HepG2 (cell line): ENCODE results near the gene RNPEPL1. TPM values are rescaled to one million over a fixed set of nuclear protein-coding genes. Genes with fewer than 3 reads are reported as not detected.

ENCODE experiments used
- ATF1 ChIP-seq: IDR thresholded peaks from 2 replicates; pipeline ENCODE4 v1.6.1; 2016; ENCODE audit warnings: mild to moderate bottlenecking, control low read depth
- FOSL2 ChIP-seq: sonication (generic); formaldehyde crosslinking; IDR thresholded peaks from 2 replicates; pipeline ENCODE4 v1.4.0; 2020; ENCODE audit warnings: missing genetic modification reagents
- GZF1 ChIP-seq: sonication (generic); formaldehyde crosslinking; IDR thresholded peaks from 2 replicates; pipeline ENCODE4 v1.5.1; 2020; ENCODE audit warnings: mild to moderate bottlenecking, missing genetic modification reagents
- HOXA7 ChIP-seq: sonication (generic); formaldehyde crosslinking; IDR thresholded peaks from 2 replicates; pipeline ENCODE4 v1.8.1; 2022; ENCODE audit warnings: mild to moderate bottlenecking, missing genetic modification reagents, moderate library complexity
- MED13 ChIP-seq: sonication (generic); formaldehyde crosslinking; IDR thresholded peaks from 2 replicates; pipeline ENCODE4 v1.5.0; 2020; ENCODE audit warnings: missing genetic modification reagents
- MEIS2 ChIP-seq: sonication (generic); formaldehyde crosslinking; IDR thresholded peaks from 2 replicates; pipeline ENCODE4 v1.9.0; 2021; ENCODE audit warnings: mild to moderate bottlenecking, missing genetic modification reagents
- NFATC3 ChIP-seq: sonication (generic); formaldehyde crosslinking; IDR thresholded peaks from 2 replicates; pipeline ENCODE4 v1.5.1; 2020; ENCODE audit warnings: mild to moderate bottlenecking, missing genetic modification reagents
- NR2F2 ChIP-seq: IDR thresholded peaks from 2 replicates; pipeline ENCODE4 v1.6.1; 2012; ENCODE audit warnings: low read depth, inconsistent platforms, borderline replicate concordance
- NR2F6 ChIP-seq, 2 experiments: IDR thresholded peaks; 2 replicates each; pipeline ENCODE4 v1.6.1; 2016; ENCODE audit warnings: antibody characterized with exemption in 1 of 2, mild to moderate bottlenecking in 1 of 2
- REPIN1 ChIP-seq: sonication (generic); formaldehyde crosslinking; IDR thresholded peaks from 2 replicates; pipeline ENCODE4 v1.8.0; 2022; ENCODE audit warnings: missing genetic modification reagents, low read depth, mild to moderate bottlenecking, borderline replicate concordance
- SMARCE1 ChIP-seq: fragments of 450-650 bp; IDR thresholded peaks from 2 replicates; pipeline ENCODE4 v1.6.1; 2017; ENCODE audit warnings: borderline replicate concordance
- U2AF1 ChIP-seq: fragments of 200-400 bp; formaldehyde crosslinking; optimal IDR thresholded peaks from 2 replicates; pipeline ENCODE3; 2017; ENCODE audit warnings: mild to moderate bottlenecking, low read depth, low read length
- ZGPAT ChIP-seq: IDR thresholded peaks from 2 replicates; pipeline ENCODE4 v1.6.1; 2016; ENCODE audit warnings: mild to moderate bottlenecking
- ZIK1 ChIP-seq: sonication (generic); formaldehyde crosslinking; IDR thresholded peaks from 2 replicates; pipeline ENCODE4 v1.5.0; 2020; ENCODE audit warnings: mild to moderate bottlenecking, low read depth, missing genetic modification reagents, borderline replicate concordance
- ZKSCAN8 ChIP-seq: IDR thresholded peaks from 2 replicates; pipeline ENCODE4 v1.6.1; 2016; ENCODE audit warnings: borderline replicate concordance, missing genetic modification reagents, missing compliant biosample characterization
- ZNF678 ChIP-seq: sonication (generic); formaldehyde crosslinking; IDR thresholded peaks from 2 replicates; pipeline ENCODE4 v1.4.0; 2020; ENCODE audit warnings: mild to moderate bottlenecking, missing genetic modification reagents
- polyA plus RNA-seq, 8 experiments: library from polyadenylated mRNA; depleted of rRNA in 3 of 8; stranded (reverse) in 7 of 8; unstranded in 1 of 8; fragments of >200 nt; fragmentation: Illumina TruSeq in 4 of 8; extraction: Trizol in 4 of 8; gene quantifications; 2 replicates each; pipeline versions ENCODE4 v1.2.1 to v1.2.3, GENCODE V29; 2011 to 2016; ENCODE audit warnings: low read depth in 4 of 8, missing spikeins in 1 of 8, mixed read lengths in 1 of 8; ENCODE audit not compliant: insufficient read depth in 1 of 8
- total RNA-seq, 5 experiments: library from RNA; depleted of rRNA; stranded (reverse); fragments of >200 nt; fragmentation: Illumina TruSeq; extraction: Trizol; gene quantifications; 2 replicates each; pipeline ENCODE4 v1.2.3, GENCODE V29; 2016; ENCODE audit warnings: low read depth in 1 of 5
- TF ChIP-seq, protein P1 (sequence below): IDR thresholded peaks from 2 replicates; pipeline ENCODE4 v1.6.1; 2016; ENCODE audit warnings: mild to moderate bottlenecking, missing biosample characterization, missing genetic modification reagents
- TF ChIP-seq, protein P2 (sequence below), 2 experiments: fragments of 450-650 bp in 1 of 2; sonication (generic) in 1 of 2; formaldehyde crosslinking in 1 of 2; IDR thresholded peaks; 2 replicates each; pipeline versions ENCODE4 v1.6.1 to v1.8.0; 2016 to 2022; ENCODE audit warnings: antibody characterized with exemption in 1 of 2, mild to moderate bottlenecking in 1 of 2, missing genetic modification reagents in 1 of 2

RNPEPL1 gene
- total and polyA plus RNA-seq, 2 of the 13 experiments (the other 11 are each of a cell fraction or from before 2014, with no cell fraction given): 13.0 to 18.0 TPM

DNA sequence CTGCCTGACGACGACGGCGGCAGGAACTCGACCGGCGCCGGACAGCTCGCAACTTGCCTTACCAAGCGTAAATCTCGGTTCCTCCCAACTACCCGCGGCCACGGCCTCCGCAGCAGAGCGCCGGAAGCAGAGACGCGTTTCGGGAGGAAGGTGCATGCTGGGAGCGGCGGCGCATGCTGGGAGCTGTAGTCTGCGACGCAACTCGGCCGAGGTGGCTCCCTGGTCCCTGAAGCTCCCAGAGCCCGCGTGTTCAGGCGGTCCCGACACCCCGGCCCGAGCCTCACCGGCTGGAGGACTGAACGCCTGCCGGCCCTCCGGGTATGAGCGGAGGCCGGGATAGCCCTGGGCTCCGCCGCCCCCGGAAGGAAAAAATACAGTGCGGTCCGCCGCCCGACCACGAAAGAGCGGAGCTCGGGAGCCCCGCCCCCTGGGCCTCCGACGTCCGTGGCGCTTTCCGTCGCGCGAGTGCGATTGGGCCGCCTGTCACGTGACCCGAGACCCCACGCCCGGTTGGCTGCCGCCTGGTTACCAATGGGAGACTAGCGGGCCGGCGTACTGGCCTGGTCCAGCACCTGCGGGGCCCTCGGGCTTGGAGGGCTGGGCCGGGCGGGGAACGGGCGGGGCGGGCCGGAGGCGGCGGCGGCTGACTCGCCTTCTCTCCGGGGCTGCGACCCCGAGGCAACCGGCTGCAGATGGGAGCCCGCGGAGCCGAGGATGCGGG, 18.1 kb downstream of the RNPEPL1 start, which contains the start of gene CAPN10 (continued):
- TF ChIP-seq ZGPAT (CRISPR knock-in tag) (peak; percentile 90), FOSL2 (CRISPR knock-in tag) (peak; percentile 60; the same call in 1 of the 2 replicates), GZF1 (CRISPR knock-in tag) (no peak; the same call in 1 of the 2 replicates), SMARCE1 (no peak), ZNF678 (0 out of 2 replicates have a peak, but pooled peaks have one; percentile 30), ZIK1 (CRISPR knock-in tag) (peak; percentile 50), REPIN1 (CRISPR knock-in tag) (peak; percentile 71; the same call in 1 of the 2 replicates), HOXA7 (0 out of 2 replicates have a peak, but pooled peaks have one; percentile 76), MED13 (no peak), NR2F2 (peak; percentile 52; the same call in 1 of the 2 replicates), ATF1 (CRISPR knock-in tag) (peak; percentile 46; the same call in 1 of the 2 replicates), ZKSCAN8 (CRISPR knock-in tag) (peak; percentile 74), MEIS2 (CRISPR knock-in tag) (no peak; the same call in 1 of the 2 replicates), NFATC3 (CRISPR knock-in tag) (no peak), NR2F6 (IDR thresholded peaks at IDR 0.05) (no peak), NR2F6 (CRISPR knock-in tag; IDR thresholded peaks at IDR 0.05) (peak; percentile 13; the same call in 1 of the 2 replicates), U2AF1 (peak; percentile 82)
- TF ChIP-seq, protein P1, sequence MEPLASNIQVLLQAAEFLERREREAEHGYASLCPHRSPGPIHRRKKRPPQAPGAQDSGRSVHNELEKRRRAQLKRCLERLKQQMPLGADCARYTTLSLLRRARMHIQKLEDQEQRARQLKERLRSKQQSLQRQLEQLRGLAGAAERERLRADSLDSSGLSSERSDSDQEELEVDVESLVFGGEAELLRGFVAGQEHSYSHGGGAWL (CRISPR knock-in tag): no peak; the same call in 1 of the 2 replicates
- TF ChIP-seq, protein P2, sequence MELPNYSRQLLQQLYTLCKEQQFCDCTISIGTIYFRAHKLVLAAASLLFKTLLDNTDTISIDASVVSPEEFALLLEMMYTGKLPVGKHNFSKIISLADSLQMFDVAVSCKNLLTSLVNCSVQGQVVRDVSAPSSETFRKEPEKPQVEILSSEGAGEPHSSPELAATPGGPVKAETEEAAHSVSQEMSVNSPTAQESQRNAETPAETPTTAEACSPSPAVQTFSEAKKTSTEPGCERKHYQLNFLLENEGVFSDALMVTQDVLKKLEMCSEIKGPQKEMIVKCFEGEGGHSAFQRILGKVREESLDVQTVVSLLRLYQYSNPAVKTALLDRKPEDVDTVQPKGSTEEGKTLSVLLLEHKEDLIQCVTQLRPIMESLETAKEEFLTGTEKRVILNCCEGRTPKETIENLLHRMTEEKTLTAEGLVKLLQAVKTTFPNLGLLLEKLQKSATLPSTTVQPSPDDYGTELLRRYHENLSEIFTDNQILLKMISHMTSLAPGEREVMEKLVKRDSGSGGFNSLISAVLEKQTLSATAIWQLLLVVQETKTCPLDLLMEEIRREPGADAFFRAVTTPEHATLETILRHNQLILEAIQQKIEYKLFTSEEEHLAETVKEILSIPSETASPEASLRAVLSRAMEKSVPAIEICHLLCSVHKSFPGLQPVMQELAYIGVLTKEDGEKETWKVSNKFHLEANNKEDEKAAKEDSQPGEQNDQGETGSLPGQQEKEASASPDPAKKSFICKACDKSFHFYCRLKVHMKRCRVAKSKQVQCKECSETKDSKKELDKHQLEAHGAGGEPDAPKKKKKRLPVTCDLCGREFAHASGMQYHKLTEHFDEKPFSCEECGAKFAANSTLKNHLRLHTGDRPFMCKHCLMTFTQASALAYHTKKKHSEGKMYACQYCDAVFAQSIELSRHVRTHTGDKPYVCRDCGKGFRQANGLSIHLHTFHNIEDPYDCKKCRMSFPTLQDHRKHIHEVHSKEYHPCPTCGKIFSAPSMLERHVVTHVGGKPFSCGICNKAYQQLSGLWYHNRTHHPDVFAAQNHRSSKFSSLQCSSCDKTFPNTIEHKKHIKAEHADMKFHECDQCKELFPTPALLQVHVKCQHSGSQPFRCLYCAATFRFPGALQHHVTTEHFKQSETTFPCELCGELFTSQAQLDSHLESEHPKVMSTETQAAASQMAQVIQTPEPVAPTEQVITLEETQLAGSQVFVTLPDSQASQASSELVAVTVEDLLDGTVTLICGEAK (IDR thresholded peaks at IDR 0.05): no peak
- TF ChIP-seq, protein P2 (CRISPR knock-in tag; IDR thresholded peaks at IDR 0.05): no peak
